ENCODE measurements around the gene LYZ.

The LYZ gene

GRCh38 chr12:69334158-69334557, 14.0 kb upstream of the LYZ start:
- Histone ChIP-seq H2BK5ac (ENCODE audit: low read length) (no peak overlapping the region), H3K56ac (ENCODE audit: low read length) (no peak overlapping the region), H3K36me3 (ENCODE audit: control insufficient read depth, insufficient read depth, low read length) (no peaks in the 10 kb centered on the region), H3K4me2 (ENCODE audit: low read length) (no peak overlapping the region), H3K79me1 (ENCODE audit: low read length) (no peaks in the 10 kb centered on the region), H3K27ac (ENCODE audit: low read depth, low read length) (no peak overlapping the region), H4K5ac (ENCODE audit: low read length) (no peak overlapping the region), H2BK15ac (replicated peaks; ENCODE audit: low read depth) (no peak overlapping the region), H3K4me1 (ENCODE audit: control insufficient read depth, low read depth, low read length) (peaks cover 2% of the 10 kb centered on the region), H3K4ac (ENCODE audit: low read depth, low read length) (no peak overlapping the region), H4K8ac (ENCODE audit: low read depth, low read length) (no peak overlapping the region), H3K18ac (ENCODE audit: low read length) (no peak overlapping the region), H2AK5ac (ENCODE audit: low read length) (no peak overlapping the region), H3K4me3 (ENCODE audit: low read length) (no peak overlapping the region), H3K23ac (ENCODE audit: low read length) (no peak overlapping the region), H3K27me3 (ENCODE audit: insufficient read depth, low read length, poor library complexity) (no peaks in the 10 kb centered on the region), H2BK120ac (ENCODE audit: low read depth, low read length) (no peak overlapping the region), H3K79me2 (ENCODE audit: control insufficient read depth, insufficient read depth, low read length) (no peaks in the 10 kb centered on the region), H3K9ac (ENCODE audit: low read length) (no peak overlapping the region)
- no peak for DNase-seq

DNA sequence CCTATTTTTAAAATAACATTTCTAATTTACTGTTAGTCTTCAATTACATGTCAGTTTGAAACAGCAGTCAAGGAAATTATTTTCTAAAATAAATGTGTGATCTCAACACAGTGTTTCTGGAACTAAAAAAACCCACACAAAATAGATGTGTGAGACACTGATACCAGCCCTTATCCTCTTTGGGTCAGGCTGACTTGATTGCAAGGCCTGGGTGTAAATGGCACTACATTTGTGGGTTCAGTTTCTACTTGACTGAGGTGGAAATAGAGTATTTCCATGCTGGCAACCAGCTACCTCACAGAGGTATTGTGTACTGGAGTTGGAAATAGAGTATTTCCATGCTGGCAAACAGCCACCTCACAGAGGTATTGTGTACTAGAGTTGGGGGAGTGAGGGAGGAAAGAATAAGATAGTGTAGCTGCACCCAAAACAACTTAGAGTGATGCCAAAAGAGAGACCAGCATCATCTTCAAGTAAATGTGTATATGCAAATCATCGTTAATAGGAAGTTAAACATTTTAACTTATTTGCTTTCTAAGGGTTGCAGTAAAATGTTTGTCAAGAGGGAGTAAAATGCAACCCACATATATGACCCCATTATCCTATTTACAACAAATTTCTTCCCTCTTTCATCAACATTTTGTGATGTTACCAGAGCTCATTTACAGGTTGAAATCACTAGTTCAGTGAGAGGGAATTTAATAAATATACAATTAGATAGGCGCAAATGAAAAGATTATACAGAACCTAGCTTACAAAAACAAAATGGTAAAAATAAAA, 10.7 kb upstream of the LYZ start:
- H2AK5ac ChIP-seq (ENCODE audit: low read length) = no peak overlapping the region
- H2BK120ac ChIP-seq (ENCODE audit: low read depth, low read length) = no peak overlapping the region
- no peak overlapping the region for H3K4ac ChIP-seq (ENCODE audit: low read depth, low read length)
- no peaks in the 10 kb centered on the region for H3K79me2 ChIP-seq (ENCODE audit: control insufficient read depth, insufficient read depth, low read length)
- H4K8ac ChIP-seq (ENCODE audit: low read depth, low read length) = no peak overlapping the region
- no peak overlapping the region for H3K9ac ChIP-seq (ENCODE audit: low read length)
- WGBS (ENCODE audit: extremely low coverage, insufficient coverage, low lambda C conversion rate) = no CpG with 5 or more reads among the region's 2 CpGs
- no peak overlapping the region for H4K5ac ChIP-seq (ENCODE audit: low read length)
- no peak overlapping the region for H3K18ac ChIP-seq (ENCODE audit: low read length)
- no peaks in the 10 kb centered on the region for H3K79me1 ChIP-seq (ENCODE audit: low read length)
- H3K56ac ChIP-seq (ENCODE audit: low read length) = no peak overlapping the region
- no peak overlapping the region for H3K23ac ChIP-seq (ENCODE audit: low read length)
- H3K4me1 ChIP-seq (ENCODE audit: control insufficient read depth, low read depth, low read length) = no peaks in the 10 kb centered on the region
- H3K27me3 ChIP-seq (ENCODE audit: insufficient read depth, low read length, poor library complexity) = no peaks in the 10 kb centered on the region
- H2BK5ac ChIP-seq (ENCODE audit: low read length) = no peak overlapping the region
- H2BK15ac ChIP-seq (replicated peaks; ENCODE audit: low read depth) = no peak overlapping the region
- no peak for DNase-seq
- no peak overlapping the region for H3K4me3 ChIP-seq (ENCODE audit: low read length)
- no peaks in the 10 kb centered on the region for H3K36me3 ChIP-seq (ENCODE audit: control insufficient read depth, insufficient read depth, low read length)
- no peak overlapping the region for H3K4me2 ChIP-seq (ENCODE audit: low read length)
- H3K27ac ChIP-seq (ENCODE audit: low read depth, low read length) = no peak overlapping the region

GRCh38 chr12:69338120-69338859, 9.9 kb upstream of the LYZ start:
- H3K4me2 ChIP-seq (ENCODE audit: low read length) = no peak overlapping the region
- no peak overlapping the region for H2AK5ac ChIP-seq (ENCODE audit: low read length)
- H3K56ac ChIP-seq (ENCODE audit: low read length) = no peak overlapping the region
- H3K4me3 ChIP-seq (ENCODE audit: low read length) = no peak overlapping the region
- no CpG with 5 or more reads among the region's 3 CpGs for WGBS (ENCODE audit: extremely low coverage, insufficient coverage, low lambda C conversion rate)
- no peak overlapping the region for H4K5ac ChIP-seq (ENCODE audit: low read length)
- no peak overlapping the region for H3K23ac ChIP-seq (ENCODE audit: low read length)
- no peaks in the 10 kb centered on the region for H3K36me3 ChIP-seq (ENCODE audit: control insufficient read depth, insufficient read depth, low read length)
- H3K79me1 ChIP-seq (ENCODE audit: low read length) = no peaks in the 10 kb centered on the region
- H3K79me2 ChIP-seq (ENCODE audit: control insufficient read depth, insufficient read depth, low read length) = no peaks in the 10 kb centered on the region
- no peak overlapping the region for H4K8ac ChIP-seq (ENCODE audit: low read depth, low read length)
- H3K9ac ChIP-seq (ENCODE audit: low read length) = no peak overlapping the region
- H3K18ac ChIP-seq (ENCODE audit: low read length) = no peak overlapping the region
- no peak for DNase-seq
- no peak overlapping the region for H2BK120ac ChIP-seq (ENCODE audit: low read depth, low read length)
- H3K27ac ChIP-seq (ENCODE audit: low read depth, low read length) = no peak overlapping the region
- H2BK15ac ChIP-seq (replicated peaks; ENCODE audit: low read depth) = no peak overlapping the region
- H3K27me3 ChIP-seq (ENCODE audit: insufficient read depth, low read length, poor library complexity) = no peaks in the 10 kb centered on the region
- H3K4ac ChIP-seq (ENCODE audit: low read depth, low read length) = no peak overlapping the region
- no peak overlapping the region for H2BK5ac ChIP-seq (ENCODE audit: low read length)
- no peaks in the 10 kb centered on the region for H3K4me1 ChIP-seq (ENCODE audit: control insufficient read depth, low read depth, low read length)

DNA sequence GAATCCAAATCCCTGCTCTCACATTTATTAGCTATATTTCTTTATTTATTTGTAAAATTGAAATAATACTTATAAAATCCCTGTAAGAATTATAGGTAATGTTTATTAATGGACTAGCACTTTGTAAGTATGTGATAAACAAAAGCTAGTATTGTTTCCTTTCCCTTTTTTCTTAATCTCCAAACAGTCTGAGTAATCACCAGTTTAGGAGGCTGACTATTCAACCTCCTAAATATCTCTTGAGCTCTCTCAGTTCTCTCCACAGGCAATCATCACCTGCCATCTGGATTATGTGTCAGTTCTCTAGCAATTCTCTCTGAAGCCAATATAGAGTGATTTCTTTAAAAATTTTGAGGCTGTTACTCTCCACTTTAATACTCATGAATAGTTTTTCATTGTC, 9.2 kb upstream of the LYZ start:
- Histone ChIP-seq H3K79me1 (ENCODE audit: low read length) (no peaks in the 10 kb centered on the region), H3K56ac (ENCODE audit: low read length) (no peak overlapping the region), H3K18ac (ENCODE audit: low read length) (no peak overlapping the region), H3K36me3 (ENCODE audit: control insufficient read depth, insufficient read depth, low read length) (no peaks in the 10 kb centered on the region), H3K79me2 (ENCODE audit: control insufficient read depth, insufficient read depth, low read length) (no peaks in the 10 kb centered on the region), H4K8ac (ENCODE audit: low read depth, low read length) (no peak overlapping the region), H2AK5ac (ENCODE audit: low read length) (no peak overlapping the region), H3K4ac (ENCODE audit: low read depth, low read length) (no peak overlapping the region), H3K27me3 (ENCODE audit: insufficient read depth, low read length, poor library complexity) (no peaks in the 10 kb centered on the region), H3K23ac (ENCODE audit: low read length) (no peak overlapping the region), H3K4me3 (ENCODE audit: low read length) (no peak overlapping the region), H3K4me2 (ENCODE audit: low read length) (no peak overlapping the region), H2BK120ac (ENCODE audit: low read depth, low read length) (no peak overlapping the region), H3K4me1 (ENCODE audit: control insufficient read depth, low read depth, low read length) (no peaks in the 10 kb centered on the region), H2BK15ac (replicated peaks; ENCODE audit: low read depth) (no peak overlapping the region), H3K9ac (ENCODE audit: low read length) (no peak overlapping the region), H4K5ac (ENCODE audit: low read length) (no peak overlapping the region), H3K27ac (ENCODE audit: low read depth, low read length) (no peak overlapping the region), H2BK5ac (ENCODE audit: low read length) (no peak overlapping the region)
- DNase-seq = no peak

DNA sequence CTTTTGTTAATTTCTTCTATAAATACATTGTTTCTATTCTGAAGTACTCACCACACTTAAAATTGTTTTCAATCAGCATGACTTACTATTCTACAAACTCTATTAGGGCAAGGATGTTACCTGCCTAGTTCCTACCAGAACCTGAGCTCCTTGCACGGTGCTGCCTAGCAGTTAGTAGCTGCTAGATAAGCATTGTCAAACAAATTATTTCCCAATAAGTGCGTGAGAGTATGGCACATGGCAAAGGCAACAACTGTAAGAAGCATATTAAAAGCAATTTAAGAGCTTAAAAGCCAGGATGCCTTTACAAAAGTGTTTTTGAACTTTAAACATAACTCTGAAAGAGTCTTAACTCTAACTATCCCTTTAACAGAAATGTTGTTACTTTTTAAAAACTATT, 8.2 kb upstream of the LYZ start:
- no peak for DNase-seq
- Histone ChIP-seq H2BK5ac (ENCODE audit: low read length) (no peak overlapping the region), H3K4me2 (ENCODE audit: low read length) (no peak overlapping the region), H3K56ac (ENCODE audit: low read length) (no peak overlapping the region), H4K8ac (ENCODE audit: low read depth, low read length) (no peak overlapping the region), H2AK5ac (ENCODE audit: low read length) (no peak overlapping the region), H3K36me3 (ENCODE audit: control insufficient read depth, insufficient read depth, low read length) (no peaks in the 10 kb centered on the region), H3K4me3 (ENCODE audit: low read length) (no peak overlapping the region), H3K27ac (ENCODE audit: low read depth, low read length) (no peak overlapping the region), H2BK120ac (ENCODE audit: low read depth, low read length) (no peak overlapping the region), H3K27me3 (ENCODE audit: insufficient read depth, low read length, poor library complexity) (no peaks in the 10 kb centered on the region), H3K4ac (ENCODE audit: low read depth, low read length) (no peak overlapping the region), H3K18ac (ENCODE audit: low read length) (no peak overlapping the region), H4K5ac (ENCODE audit: low read length) (no peak overlapping the region), H3K79me2 (ENCODE audit: control insufficient read depth, insufficient read depth, low read length) (no peaks in the 10 kb centered on the region), H3K23ac (ENCODE audit: low read length) (no peak overlapping the region), H2BK15ac (replicated peaks; ENCODE audit: low read depth) (no peak overlapping the region), H3K9ac (ENCODE audit: low read length) (no peak overlapping the region), H3K4me1 (ENCODE audit: control insufficient read depth, low read depth, low read length) (no peaks in the 10 kb centered on the region), H3K79me1 (ENCODE audit: low read length) (no peaks in the 10 kb centered on the region)
- no CpG with 5 or more reads among the region's 2 CpGs for WGBS (ENCODE audit: extremely low coverage, insufficient coverage, low lambda C conversion rate)

- no peak overlapping the region for H2BK120ac ChIP-seq (ENCODE audit: low read depth, low read length)
- no peak overlapping the region for H3K18ac ChIP-seq (ENCODE audit: low read length)
- H3K27me3 ChIP-seq (ENCODE audit: insufficient read depth, low read length, poor library complexity) = no peaks in the 10 kb centered on the region
- H3K36me3 ChIP-seq (ENCODE audit: control insufficient read depth, insufficient read depth, low read length) = no peaks in the 10 kb centered on the region
- no peak overlapping the region for H4K8ac ChIP-seq (ENCODE audit: low read depth, low read length)
- H3K27ac ChIP-seq (ENCODE audit: low read depth, low read length) = no peak overlapping the region
- H3K23ac ChIP-seq (ENCODE audit: low read length) = no peak overlapping the region
- H2BK15ac ChIP-seq (replicated peaks; ENCODE audit: low read depth) = no peak overlapping the region
- no peak overlapping the region for H2BK5ac ChIP-seq (ENCODE audit: low read length)
- H4K5ac ChIP-seq (ENCODE audit: low read length) = no peak overlapping the region
- H3K4ac ChIP-seq (ENCODE audit: low read depth, low read length) = no peak overlapping the region
- no peaks in the 10 kb centered on the region for H3K4me1 ChIP-seq (ENCODE audit: control insufficient read depth, low read depth, low read length)
- no peaks in the 10 kb centered on the region for H3K79me2 ChIP-seq (ENCODE audit: control insufficient read depth, insufficient read depth, low read length)
- no CpG with 5 or more reads among the region's 5 CpGs for WGBS (ENCODE audit: extremely low coverage, insufficient coverage, low lambda C conversion rate)
- H3K56ac ChIP-seq (ENCODE audit: low read length) = no peak overlapping the region
- no peak for DNase-seq
- H3K4me2 ChIP-seq (ENCODE audit: low read length) = no peak overlapping the region
- H2AK5ac ChIP-seq (ENCODE audit: low read length) = no peak overlapping the region
- no peaks in the 10 kb centered on the region for H3K79me1 ChIP-seq (ENCODE audit: low read length)
- H3K4me3 ChIP-seq (ENCODE audit: low read length) = no peak overlapping the region
- no peak overlapping the region for H3K9ac ChIP-seq (ENCODE audit: low read length)
These were observed 6.9 kb upstream of the LYZ start for GRCh38 chr12:69341328-69341727.

Data from mesendoderm (in vitro differentiated cells).